GM19452 (cell line): Measurements from ENCODE around the gene HPS1.

ENCODE experiments used
- ATAC-seq: cut with Tn5 transposase; IDR thresholded peaks from one replicate; pipeline ENCODE4 v1.9.1; 2021; ENCODE audit not compliant: unreplicated experiment

The HPS1 gene

DNA sequence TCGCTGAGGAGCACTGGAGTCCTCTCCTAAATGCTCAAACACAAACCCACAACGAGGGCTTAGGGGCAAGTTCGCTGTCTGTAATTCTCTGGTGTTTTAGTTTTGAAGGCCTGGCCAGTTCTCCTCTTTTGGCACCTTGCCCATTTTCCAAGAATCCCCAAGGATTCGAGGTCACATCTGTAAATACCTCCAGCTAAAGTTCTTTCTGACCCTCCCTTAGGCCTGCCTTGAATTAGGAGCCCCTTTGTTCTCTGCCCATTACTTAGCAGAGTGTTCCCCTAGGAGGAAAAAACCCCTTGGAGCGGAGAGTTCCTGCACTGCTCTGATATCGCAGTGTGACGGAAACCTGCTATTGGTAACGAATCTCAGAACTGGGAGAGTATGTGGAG, 31.0 kb downstream of the HPS1 start:
- ATAC-seq = no peak

DNA sequence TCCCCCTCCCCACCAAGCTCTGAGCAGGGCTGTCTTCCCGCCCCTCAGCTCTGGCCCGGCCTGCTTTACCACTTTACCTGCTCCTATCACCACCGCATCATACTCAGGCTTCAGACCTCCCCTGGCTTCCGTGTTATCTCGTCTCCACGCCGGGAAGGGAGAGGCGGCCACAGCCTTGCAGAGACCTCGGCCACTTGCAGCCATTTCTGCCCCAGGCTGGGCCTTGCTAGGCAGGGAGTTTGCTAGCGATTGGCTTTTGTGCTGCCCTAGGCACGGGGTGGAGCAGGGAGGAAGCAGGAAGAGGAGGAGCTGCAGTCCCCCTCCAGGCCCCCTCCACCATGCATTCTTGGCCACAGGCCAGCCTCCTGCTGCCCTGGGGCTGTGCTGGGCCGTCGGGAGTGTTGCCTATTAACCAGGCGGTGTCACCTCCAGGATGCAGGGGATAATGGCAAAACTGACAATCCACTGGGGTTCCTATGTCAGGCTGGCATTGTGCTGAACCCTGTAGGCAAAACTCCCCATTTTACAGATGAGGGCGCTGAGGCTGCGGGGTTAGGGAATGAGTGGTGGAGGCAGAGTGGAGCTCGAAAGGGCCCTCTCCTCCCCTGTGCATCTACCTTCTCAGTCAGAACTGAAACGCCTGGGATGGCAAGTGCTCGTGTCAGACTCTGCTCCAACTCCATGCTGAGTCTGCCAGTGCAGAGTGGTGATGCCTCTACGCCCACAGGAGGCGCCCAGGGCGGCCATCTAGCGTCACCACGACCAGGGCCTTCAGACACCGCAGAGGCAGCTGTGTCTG, 31.6 kb downstream of the HPS1 start, which contains the start of gene PYROXD2:
PYROXD2 (minus strand) TSS at position 251 of the 799 bp plus-strand sequence; CDS start at position 204, 47 bp downstream.
- no peak for ATAC-seq

DNA sequence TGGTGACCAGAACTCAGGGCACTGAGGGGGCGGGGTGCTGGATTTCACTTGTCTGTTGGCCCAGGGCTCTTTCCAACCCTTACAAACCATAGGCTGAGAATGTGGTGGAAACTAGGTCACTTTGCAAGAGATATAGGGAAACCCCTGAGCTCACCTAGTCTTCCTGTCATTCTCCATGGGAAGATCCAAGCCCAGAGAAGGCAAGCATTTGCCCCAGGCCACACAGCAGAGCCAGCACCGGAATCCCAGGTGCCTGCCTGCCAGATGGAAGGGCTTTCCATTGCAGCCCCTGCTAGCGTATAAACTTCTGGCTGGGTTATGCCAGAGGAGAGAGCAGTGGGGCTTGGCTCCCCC, 32.2 kb downstream of the HPS1 start:
- no peak for ATAC-seq

DNA sequence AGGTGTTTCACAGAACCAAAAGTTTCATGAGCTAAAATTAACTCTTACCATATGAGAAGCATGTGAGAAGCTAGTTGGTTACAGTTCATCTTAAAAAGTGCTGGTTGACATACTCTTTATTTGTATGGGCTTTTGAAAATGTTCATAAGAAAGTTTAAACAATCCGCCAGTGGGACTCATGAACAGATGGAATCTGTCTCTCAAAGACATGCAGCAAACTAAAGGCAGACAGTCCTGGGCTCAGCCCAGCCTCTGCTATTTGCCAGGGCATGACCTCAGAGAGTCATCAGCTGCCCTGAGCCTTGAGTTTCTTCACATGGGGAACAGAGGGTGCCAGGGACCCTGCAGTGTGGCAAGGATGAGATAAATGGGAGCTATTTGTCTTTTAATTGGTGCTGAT, 35.0 kb downstream of the HPS1 start:
- no peak for ATAC-seq

DNA sequence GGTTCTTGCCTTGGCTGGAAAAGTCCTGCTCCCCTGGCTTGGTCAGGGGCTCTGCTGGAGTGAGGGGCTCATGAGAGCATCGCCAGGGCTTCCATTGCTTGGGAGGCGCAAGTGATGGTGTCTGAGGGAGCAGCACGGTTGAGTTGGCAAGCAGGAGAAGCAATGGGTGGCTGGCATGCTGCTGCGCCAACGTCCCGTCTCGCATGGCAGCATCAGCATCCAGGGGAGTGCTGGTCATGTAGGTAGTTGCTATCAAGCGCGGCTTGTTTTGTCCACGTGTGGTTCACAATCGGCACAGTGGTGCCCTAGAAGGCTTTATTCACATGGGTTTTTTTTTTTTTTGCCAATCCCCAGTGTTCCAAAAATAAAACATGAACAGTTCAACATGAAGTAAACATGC, 35.6 kb downstream of the HPS1 start:
- no peak for ATAC-seq

DNA sequence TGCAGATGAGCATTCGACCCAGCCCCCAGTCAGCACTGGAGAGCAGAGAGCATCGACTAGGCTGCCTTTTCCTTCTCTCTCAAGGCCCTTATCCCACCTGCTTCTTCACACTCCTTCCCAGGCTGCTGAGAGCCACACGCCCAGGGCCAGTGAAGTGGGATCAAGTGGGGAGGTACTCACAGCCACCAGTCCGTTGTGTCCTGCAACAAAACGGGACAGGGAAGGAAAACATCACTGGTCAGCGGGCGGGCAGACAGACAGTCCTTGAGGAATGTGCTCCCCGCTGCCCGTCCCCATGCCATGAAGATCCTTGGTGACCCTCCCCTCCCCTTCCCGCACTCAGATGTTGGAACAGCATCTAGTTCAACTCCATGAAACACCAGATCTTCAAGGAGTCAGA, 36.0 kb downstream of the HPS1 start:
- no peak for ATAC-seq

DNA sequence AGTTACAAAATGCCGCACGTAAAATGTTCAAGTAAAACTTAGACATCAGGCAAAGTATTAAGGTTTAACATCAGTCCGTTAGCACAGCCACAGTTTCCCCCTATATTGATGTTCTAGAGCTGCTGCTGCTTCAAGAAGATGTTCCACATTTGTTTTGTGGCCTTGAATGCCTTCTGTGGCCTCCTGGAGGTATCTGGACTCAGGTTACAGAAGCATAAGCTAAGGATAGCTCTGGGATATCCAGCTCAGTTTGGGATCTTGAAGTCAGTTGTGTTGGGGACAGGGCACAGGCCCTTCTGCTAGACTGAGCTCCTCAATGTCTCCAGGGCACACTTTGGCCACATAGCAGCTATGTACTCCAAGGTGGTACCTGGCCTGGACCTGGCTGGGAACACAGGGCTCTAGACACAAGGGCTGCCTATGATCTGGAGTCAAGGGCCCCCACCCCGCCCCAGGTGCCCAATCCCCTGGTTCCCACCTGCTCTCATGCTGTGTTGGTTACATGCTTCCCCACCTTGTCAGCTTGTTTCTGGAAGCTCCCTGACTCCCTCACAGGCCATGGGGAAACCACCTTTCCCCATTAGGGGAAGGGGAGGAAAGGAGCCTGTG, 36.5 kb downstream of the HPS1 start:
- ATAC-seq = no peak

DNA sequence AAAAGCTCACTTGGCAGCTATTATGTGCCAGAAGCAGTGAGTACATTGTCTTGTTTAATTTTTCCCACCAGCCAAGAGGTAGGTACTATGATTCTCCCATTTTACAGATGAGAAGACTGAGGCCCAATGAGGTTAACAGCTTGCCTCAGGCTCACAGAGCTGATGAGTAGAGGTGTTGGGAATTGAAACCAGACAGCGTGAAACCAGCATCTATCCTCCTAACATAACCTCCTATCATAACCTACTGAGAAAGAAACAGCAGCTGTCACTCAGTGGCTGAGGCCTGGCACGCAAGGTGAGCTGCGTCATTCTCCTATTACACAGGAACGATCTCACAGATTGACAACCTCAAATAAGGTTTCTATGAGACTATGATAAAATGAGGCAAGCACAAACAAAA, 37.9 kb downstream of the HPS1 start:
- peak; percentile 75 for ATAC-seq

DNA sequence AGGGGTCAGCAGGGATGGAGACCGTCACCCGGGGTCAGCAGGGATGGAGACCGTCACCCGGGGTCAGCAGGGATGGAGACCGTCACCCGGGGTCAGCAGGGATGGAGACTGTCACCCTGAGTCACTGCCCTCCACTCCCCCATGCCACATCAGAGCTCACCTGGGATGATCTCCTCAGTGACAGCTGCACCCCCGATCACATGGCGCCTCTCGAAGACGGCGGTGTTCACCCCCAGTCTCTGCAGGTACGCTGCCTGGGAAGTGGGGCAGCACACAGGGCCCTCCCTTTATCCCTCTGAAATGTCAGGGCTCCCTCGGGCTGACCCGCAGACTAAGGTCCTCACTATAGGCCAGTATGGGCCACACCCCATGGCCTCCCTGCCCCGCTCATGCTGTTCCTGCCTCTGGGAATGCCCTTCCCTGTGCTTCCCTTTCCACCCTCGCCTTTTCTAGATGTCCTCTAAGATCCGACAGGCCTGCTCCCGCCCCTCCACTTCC, 38.9 kb downstream of the HPS1 start:
- ATAC-seq = no peak

DNA sequence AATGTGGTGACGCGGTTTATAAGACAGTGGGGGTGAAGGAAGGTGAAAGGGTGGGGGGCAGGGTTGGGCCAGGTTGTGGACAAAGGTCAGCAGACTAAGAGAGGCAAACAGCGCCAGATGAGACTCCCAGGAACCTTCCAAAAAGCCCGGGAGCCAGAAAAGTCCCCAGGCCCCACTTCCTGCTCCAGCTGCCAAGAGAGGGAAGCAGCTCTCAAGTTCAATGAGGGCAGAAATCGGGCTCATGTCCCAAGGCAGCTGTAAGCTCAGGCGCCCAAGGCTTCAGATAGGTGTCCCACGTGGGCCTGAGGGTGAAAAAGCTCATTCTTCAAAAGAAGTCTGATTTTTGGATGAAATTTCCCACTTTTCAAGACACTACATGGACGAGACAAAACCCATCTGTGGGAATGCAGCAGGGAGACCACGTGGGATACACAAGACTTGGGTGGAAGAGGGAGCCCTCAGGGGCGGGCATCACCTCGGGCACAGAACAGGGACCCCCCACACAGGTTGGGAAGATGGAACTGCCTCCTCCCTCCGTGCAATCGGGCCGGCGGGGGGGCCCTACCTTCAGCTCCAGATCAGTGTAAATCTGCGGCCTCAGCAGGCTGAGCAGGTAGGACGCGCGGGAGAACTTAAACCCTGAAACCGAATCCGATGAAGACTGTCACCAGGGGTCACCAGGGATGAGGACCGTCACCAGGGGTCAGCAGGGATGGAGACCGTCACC, 39.6 kb downstream of the HPS1 start:
- ATAC-seq = no peak

DNA sequence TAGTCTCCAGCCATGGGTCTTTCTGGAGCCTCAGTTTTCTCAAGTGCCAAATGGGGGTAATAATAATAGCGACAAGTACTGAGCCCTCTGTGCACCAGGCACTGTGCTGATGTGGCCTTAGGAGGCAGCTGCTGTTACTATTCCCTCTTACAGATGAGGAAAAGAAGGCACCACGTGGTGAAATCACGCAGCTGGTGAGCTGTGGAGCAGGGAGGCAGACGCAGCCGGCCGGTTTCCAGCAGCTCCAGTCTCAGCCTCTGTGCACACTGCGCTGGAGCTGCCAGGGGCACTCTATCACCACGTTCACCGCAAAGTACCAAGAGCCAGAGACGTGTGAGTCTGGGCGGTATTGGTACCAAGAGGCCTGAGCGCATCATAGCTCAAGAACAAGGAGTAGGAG, 41.3 kb downstream of the HPS1 start:
- no peak for ATAC-seq

DNA sequence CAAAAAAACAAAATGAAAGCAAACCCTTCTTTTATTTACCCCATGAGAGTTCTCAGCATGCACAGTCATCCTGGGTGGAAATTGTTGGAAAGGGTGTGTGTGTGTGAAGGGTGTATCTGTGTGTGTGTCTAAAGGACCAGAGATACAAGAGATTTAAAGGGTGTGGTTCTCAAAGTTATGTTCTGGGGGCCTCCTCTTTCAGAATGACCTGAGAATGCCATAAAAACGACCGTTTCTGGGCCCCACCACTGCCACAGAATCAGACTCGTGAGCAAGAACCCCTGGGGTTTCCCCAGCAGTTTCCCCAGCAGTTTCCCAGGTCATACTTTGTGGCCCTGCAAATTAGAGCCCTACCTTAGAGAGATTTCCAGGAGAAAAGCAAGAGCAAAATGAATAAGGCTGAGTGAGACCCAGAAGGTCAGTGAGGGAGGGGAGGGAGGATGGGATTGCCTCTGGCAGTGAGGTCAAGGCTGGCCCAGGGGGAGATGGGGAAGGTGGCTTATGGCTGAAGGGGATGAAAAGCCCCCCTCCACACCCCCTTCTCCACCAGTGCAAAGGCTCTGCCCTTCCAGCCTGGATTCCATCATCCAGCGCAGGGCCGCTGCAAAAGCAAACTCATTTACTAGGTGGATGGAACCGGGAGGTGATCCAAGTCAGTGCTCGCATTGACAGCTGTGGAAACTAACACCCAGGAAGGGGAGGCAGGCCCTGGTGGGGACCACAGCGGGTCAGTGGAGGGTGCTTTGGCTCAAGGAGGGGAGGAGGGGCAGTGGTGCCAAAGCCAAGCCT, 42.0 kb downstream of the HPS1 start:
- ATAC-seq = no peak

DNA sequence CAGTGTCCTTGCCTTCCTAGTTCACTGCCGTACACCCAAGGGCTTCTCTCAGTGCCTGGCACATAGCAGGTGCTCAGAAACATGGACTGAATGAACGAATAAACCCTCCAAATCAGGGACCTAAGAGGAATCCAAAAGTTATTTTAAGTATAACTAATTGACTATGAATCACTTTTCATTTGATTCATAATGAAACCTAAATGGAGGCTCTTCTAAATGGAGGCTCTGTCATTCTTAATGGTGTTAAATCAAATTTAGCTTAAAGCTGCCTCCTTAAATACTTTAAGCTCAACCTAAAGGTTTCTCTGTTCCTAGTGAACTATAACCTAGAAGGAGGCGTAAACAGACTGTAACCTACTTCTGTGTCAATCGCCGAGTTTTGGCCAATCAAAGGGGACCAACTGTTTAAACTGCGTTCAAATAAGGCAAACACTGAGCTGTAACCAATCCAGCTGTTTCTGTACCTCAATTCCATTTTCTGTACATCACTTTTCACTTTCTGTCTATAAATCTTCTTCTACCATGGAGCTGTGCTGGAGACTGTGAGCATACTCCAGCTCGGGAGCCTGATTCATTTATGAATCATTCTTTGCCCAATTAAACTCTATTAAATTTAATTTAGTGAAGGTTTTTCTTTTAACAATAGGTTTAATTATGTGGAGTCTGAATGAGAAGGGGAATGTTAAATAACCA, 42.8 kb downstream of the HPS1 start:
- no peak for ATAC-seq

DNA sequence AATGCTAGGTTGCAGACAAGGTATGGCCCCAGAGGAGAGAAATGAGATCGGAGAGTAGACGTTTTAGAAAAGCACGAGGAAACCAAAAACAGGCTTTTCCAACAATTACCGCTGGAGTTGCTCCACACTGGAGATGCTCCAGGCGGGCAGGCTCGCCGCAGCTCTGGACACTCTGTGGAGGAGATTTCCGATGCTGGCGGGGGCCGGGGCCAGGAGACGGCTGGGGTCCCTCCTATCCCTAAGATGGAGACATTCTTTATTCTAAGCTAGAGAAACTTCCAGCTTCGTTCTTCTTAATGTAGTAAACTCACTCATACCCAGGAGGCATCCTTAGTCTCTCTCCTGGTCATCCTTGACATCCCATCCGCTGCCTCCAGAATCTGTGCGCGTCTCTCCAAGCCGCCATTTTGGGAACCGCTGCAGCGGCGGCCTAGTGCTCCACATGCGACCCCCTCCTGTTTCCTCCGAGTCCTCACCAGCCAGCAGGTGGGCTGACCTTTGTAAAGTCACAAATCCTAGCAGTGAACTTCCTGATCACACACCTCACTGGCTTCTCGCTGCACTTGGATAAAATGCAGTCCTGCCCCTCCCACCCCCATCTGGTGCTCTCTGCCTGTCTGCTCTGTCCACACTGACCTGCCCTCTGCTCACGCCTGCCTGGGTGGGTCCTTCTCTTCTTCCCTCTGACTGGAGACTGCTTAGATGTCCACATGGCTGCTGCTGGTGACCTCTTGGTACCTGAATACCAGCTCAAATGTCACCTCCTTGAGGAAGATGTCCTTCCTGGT, 43.6 kb downstream of the HPS1 start:
- ATAC-seq = no peak

DNA sequence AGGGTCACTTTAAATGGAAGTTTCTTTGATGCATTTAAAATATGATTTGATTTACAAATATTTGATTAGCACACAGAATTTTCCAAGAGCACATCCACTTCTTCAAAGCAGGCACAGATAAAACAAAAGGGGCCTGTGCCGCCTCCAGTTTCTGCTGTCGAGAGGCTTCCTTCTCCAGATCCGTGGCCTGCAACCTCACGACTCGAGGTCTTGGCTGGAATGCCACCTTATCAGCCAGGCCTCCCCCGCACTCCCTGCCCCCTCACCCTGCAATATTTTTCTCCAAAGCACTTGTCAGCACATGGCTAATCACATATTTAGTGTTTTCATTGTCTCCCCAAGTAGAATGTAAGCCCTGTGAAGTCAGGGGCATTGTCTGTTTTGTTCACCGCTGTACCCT, 44.3 kb downstream of the HPS1 start:
- no peak for ATAC-seq

DNA sequence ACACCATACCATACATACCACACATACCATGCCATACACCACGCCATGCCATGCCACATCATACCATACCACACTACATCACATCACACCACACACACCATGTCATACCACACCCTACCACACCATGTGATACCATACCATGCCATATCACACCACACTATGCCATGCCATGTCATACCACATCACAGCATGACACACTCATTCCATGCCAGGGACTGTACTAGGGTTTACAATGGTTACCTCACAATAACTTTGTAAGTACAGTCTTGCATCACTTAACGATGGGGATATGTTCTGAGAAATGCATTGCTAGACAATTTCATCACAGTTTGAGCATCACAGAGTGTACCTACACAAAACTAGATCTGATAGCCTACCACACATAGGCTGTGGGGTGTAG, 46.3 kb downstream of the HPS1 start:
- no peak for ATAC-seq

DNA sequence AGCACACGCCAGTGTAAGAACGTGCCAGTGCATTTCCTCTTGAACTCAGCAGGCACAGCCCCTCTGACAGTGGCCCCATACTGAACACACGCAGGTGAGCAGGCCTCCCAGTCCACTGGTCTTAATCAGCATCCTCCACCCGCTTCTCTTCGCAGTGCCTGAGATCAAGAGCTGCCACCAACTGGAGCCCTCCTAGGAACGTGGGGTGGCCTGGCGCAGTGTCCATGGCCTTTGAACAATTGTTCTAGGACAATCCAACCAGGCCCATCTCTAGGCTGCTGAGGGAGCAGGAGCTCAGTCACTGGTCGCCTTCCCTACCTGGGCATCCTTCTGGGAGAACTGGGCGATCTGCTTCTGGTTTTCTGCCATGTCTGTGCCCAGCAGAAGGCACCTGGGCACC, 47.0 kb downstream of the HPS1 start:
- ATAC-seq = no peak

DNA sequence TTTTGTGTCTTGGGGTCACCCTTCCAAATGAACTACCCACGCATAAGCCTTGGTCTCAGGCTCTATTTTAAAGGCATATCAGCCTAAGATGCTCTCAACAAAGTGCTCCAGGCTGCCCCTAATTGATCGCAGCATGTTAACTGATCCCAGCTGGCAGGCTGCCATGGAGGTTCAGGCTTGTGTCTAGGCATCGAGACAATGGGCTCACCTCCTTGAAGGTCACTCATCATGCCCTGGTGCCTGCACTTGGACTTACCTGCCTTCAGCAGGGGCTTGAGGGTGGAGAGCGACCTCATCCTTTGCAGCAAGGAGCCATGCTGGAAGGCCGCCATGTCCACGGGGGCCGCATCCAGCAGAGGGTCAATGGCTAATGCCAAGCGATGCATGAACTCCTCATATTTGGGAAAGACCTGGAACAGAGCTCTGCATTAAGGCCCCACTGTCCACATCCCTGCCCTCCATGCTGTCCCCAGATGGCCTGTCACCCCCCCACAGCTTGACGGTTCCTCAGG, 49.6 kb downstream of the HPS1 start:
- ATAC-seq = no peak
